Muscle of arm (tissue), 12 donors: ENCODE data around the gene MICU2. TPM values are rescaled to one million over a fixed set of nuclear protein-coding genes. Genes with fewer than 3 reads are reported as not detected.
"Not testable (repeated sequence)": the region's sequence is repeated elsewhere in the genome, so short reads cannot be mapped to it uniquely, and the experiment has no call there.

ENCODE experiments used
- DNase-seq: peaks from one replicate; pipeline ENCODE4 v3.0.0-alpha.2; 2013
- polyA plus RNA-seq, 12 donors: library from polyadenylated mRNA; unstranded; fragments of 120-200 nt; gene quantifications; one replicate each; pipeline ENCODE4 v1.2.1, GENCODE V29; 2013; ENCODE audit not compliant: insufficient read length in 12 of 12

MICU2 gene
- polyA plus RNA-seq, 12 donors, result 54.4 to 88.3 (median 68.9) TPM; not detected in 1

- DNase-seq, result no peak
Observed at GRCh38 chr13:21606251-21606650, 2.3 kb upstream of the MICU2 start.

GRCh38 chr13:21596722-21597121 is 7.2 kb downstream of the MICU2 start:
- DNase-seq, result no peak

DNA sequence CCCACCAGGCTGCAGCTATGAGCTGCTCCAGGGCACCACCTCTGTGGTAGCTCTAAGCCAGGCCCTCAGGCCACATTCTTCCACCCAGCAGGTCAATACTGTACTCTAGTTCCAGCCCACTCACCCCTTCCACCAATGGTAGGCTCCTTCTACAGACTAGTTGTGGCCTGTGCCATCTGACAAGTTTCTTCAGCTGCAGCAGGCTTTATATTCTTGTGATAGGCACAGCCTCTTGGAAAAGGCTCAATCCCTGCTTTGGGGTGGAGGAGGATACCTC is 8.5 kb downstream of the MICU2 start:
- no peak for DNase-seq

- no peak for DNase-seq
Observed at GRCh38 chr13:21594715-21595545, 9.0 kb downstream of the MICU2 start.

DNA sequence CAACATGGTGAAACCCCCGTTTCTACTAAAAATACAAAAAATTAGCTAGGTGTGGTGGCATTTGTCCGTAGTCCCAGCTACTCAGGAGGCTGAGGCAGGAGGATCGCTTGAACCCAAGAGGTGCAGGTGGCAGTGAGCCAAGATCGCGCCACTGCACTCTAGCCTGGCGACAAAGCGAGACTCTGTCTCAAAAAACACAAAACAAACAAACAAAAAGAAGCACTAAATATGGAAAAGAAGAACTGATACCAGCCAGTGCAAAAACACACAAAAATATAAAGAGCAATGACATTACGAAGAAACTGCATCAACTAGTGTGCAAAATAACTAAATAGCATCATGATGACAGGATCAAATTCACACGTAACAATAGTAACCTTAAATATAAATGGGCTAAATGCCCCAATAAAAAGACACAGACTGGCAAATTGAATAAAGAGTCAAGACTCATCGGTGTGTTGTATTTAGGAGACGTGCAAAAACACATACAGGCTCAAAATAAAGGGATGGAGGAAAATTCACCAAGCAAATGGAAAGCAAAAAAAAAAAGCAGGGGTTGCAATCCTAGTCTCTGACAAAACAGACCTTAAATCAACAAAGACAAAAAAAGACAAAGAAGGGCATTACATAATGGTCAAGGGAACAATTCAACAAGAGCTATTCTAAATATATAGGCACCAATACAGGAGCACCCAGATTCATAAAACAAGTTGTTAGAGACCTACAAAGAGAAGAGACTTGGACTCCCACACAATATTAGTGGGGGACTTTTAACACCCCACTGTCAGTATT is 13.1 kb downstream of the MICU2 start:
- not testable (repeated sequence) for DNase-seq

GRCh38 chr13:21590231-21590630 is 13.7 kb downstream of the MICU2 start:
- no peak for DNase-seq

- DNase-seq, result not testable (repeated sequence)
Observed at GRCh38 chr13:21589510-21589909, 14.5 kb downstream of the MICU2 start.

DNA sequence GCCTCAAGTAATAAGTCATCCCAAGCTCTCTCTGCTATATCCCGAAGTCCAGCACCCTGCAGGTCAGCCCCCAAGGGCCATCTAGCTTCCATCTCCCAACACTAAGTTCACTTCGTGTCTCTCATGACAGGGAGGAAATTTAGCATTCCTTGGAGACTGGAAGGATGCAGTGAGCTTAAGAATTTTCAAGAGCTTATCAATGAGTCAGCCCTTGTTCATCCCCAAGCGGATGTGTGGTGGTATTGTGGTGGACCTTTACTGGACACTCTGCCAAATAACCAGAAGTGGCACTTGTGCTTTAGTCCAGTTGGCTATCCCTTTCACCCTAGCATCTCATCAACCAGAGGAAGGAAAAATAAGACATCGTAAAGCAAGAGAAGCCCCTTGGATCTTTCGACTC is 15.6 kb downstream of the MICU2 start:
- DNase-seq, result not testable (repeated sequence)

- no peak for DNase-seq
Observed at GRCh38 chr13:21584973-21585592, 18.9 kb downstream of the MICU2 start.

DNA sequence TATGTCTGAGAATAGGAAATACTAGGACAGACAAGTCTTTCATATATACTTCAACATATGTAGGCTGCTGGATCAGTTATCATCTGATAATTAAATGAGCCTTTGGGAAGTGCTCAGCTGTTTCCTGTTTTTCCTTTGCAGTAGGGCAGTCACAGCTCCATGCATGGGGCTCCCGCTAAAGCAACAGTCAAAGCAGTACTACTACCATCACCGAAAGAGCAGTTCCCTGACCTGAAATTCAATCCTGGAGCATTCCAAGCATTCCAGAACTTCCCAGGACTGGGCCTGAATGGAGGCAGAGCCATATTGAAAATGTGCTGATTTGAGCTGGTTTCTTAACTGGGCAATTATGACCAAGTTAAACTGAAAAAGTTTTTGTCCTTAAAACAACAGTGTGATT is 20.5 kb downstream of the MICU2 start:
- no peak for DNase-seq

GRCh38 chr13:21580736-21581135 is 23.2 kb downstream of the MICU2 start:
- DNase-seq, result no peak

DNA sequence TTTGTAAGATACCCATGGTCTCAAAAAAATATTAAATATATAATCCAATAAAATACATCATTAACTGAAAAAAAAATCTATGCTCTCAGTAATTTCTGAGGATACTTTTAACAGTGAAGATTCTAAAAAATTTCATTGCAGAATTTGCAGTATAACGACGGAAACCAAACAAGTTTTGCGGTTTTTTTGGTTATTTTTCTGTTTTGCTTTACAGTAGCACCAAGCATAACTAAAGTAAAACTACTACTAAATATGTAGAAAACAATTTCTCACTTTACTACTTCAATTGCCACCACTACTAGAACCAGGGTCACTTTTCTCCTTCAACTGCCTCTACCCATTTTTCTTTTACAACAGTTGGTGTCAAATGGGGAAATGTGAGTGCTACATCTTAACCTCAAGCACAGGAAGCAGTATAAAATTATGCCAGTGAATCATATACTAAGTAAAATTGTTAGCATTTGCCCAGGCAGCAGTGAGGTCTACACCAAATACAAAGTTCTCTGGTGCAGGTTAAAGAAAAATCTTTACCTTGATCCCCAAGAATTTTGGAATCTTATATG is 24.1 kb downstream of the MICU2 start:
- no peak for DNase-seq

GRCh38 chr13:21578748-21579147 is 25.2 kb downstream of the MICU2 start:
- no peak for DNase-seq

DNA sequence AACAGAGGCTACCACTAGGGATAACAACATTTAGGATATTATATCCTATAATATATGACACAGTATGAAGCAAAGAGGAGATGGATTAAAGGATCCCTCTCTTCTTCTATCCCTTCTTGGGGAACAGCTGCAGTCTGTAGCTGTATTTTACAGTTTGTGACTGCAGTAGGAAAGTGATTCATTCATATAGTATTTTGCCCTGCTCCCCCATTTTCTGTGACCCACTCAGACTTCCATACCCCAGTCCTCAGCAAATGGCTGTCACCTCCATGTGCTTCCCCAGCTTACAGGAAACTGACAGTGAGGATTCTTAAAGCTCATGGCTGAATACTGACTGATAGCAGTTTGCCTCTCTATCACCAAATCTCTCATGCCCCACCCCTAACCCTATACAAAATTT is 27.5 kb downstream of the MICU2 start:
- DNase-seq, result no peak

- DNase-seq, result no peak
Observed at GRCh38 chr13:21573920-21574712, 29.9 kb downstream of the MICU2 start.

GRCh38 chr13:21569686-21570085 is 34.3 kb downstream of the MICU2 start:
- no peak for DNase-seq

- no peak for DNase-seq
Observed at GRCh38 chr13:21568854-21569253, 35.1 kb downstream of the MICU2 start.

GRCh38 chr13:21567714-21568113 is 36.3 kb downstream of the MICU2 start:
- DNase-seq, result no peak

- no peak for DNase-seq
Observed at GRCh38 chr13:21557995-21558394, 46.0 kb downstream of the MICU2 start.

GRCh38 chr13:21556051-21556450 is 47.9 kb downstream of the MICU2 start:
- DNase-seq, result no peak

DNA sequence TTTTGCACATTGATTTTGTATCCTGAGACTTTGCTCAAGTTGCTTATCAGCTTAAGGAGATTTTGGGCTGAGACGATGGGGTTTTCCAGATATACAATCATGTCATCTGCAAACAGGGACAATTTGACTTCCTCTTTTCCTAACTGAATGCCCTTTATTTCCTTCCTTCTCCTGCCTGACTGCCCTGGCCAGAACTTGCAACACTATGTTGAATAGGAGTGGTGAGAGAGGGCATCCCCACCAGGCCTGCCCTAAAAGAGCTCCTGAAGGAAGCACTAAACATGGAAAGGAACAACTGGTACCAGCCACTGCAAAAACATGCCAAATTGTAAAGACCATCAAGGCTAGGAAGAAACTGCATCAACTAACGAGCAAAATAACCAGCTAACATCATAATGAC is 50.7 kb downstream of the MICU2 start:
- not testable (repeated sequence) for DNase-seq

DNA sequence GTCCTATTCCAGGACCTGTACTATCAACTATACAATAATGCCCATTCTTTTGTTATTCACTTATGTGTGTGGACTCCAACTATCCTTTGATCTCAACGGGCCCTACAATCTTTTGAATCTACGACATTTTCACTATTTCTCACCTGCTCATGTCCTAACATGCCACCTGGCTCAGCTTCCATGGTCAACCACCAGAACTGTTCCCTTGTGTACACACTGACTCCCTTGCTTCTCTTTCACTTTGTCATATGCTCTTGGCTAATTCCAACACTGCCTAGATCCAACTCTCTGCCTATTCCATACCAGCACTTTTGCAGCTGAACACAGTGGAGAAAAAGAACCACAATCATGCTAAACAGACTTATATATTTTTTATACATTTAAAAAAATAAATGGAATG is 53.1 kb downstream of the MICU2 start:
- no peak for DNase-seq
